ENCODE measurements around the gene KRTAP17-1. TPM values are rescaled to one million over a fixed set of nuclear protein-coding genes. Genes with fewer than 3 reads are reported as not detected.

KRTAP17-1 gene, protein sequence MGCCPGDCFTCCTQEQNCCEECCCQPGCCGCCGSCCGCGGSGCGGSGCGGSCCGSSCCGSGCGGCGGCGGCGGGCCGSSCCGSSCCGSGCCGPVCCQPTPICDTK
- total RNA-seq (not detected), polyA plus RNA-seq (not detected)
- long read RNA-seq, donor 1: 0 reads
- long read RNA-seq, donor 2: 0 reads
- long read RNA-seq, donor 3: 0 reads
- long read RNA-seq, donor 4: 0 reads
- long read RNA-seq, donor 5: 0 reads

DNA sequence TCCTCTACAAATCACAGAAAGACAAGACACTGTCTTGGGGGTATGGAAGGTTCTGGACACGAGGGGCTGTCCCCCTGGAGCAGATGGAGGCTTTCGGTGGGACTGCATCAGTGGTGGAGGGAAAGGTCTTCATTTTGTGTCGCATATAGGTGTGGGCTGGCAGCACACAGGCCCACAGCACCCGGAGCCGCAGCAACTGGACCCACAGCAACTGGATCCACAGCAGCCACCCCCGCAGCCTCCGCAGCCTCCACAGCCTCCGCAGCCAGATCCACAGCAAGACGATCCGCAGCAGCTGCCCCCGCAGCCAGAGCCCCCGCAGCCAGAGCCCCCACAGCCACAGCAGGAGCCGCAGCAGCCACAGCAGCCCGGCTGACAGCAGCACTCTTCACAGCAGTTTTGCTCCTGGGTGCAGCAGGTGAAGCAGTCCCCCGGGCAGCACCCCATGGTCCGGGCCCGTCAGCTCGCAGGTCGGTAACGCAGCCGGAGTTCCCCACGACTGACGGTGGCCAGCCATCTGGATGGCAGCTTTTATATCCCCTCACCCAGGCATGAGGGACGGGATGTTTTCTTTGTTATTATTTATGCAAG, at the start of gene KRTAP17-1:
KRTAP17-1 (minus strand) TSS at position 507 of the 591 bp plus-strand sequence; CDS start at position 447, 60 bp downstream.
- WGBS, 2 donors: 87% methylated on average over 23 to 24 of the region's 24 CpGs
- no peak for DNase-seq
- H3K36me3 ChIP-seq (ENCODE audit: control insufficient read depth in 4 of 4, insufficient read depth in 4 of 4, low read length in 4 of 4): no peaks in the 10 kb centered on the region
- H3K4me1 ChIP-seq (ENCODE audit: control insufficient read depth in 5 of 5, insufficient read depth in 5 of 5, low read length in 5 of 5): no peaks in the 10 kb centered on the region
- no peak within 1 kb of the TSS for H3K27ac ChIP-seq (ENCODE audit: low read depth in 1 of 2, low read length in 1 of 2)
- peaks cover 0 to 4% (median 3%) of the 10 kb centered on the region in 3 donors for H3K27me3 ChIP-seq (ENCODE audit: control insufficient read depth in 3 of 3, insufficient read depth in 3 of 3, low read length in 2 of 3)
- no peak within 1 kb of the TSS for H3K4me3 ChIP-seq
- TF ChIP-seq, protein P1, sequence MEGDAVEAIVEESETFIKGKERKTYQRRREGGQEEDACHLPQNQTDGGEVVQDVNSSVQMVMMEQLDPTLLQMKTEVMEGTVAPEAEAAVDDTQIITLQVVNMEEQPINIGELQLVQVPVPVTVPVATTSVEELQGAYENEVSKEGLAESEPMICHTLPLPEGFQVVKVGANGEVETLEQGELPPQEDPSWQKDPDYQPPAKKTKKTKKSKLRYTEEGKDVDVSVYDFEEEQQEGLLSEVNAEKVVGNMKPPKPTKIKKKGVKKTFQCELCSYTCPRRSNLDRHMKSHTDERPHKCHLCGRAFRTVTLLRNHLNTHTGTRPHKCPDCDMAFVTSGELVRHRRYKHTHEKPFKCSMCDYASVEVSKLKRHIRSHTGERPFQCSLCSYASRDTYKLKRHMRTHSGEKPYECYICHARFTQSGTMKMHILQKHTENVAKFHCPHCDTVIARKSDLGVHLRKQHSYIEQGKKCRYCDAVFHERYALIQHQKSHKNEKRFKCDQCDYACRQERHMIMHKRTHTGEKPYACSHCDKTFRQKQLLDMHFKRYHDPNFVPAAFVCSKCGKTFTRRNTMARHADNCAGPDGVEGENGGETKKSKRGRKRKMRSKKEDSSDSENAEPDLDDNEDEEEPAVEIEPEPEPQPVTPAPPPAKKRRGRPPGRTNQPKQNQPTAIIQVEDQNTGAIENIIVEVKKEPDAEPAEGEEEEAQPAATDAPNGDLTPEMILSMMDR (IDR thresholded peaks at IDR 0.05; ENCODE audit: control extremely low read depth, extremely low read depth): no peak
- no peak for ATAC-seq (ENCODE audit: insufficient read depth, low FRiP score)
- no peak within 1 kb of the TSS for H3K9ac ChIP-seq (ENCODE audit: insufficient read depth in 1 of 2, low read length in 2 of 2)
- H3K9me3 ChIP-seq (ENCODE audit: control insufficient read depth in 4 of 4, insufficient read depth in 3 of 4, low read length in 3 of 4): peaks cover 0 to 5% (median 2%) of the 10 kb centered on the region in 4 donors

DNA sequence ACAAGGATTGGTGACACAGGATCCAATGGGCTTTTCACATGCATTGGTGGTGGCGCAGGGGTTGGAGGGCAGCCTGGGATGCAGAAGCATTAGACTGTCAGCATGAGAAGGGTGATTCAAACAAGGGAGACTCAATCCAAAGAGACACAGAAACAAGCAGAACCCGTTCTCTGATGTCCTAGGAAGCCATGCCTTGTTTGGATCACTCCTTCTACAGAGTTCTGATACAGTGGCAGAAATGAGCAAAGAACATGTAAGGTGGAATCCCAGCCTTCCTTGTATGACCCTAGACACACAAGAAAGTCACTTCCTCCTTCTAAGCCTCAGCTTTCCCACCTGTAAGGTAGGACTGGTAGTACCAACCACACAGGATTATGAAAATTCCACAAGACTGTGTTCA, 48.4 kb upstream of the KRTAP17-1 start:
- H3K27ac ChIP-seq (ENCODE audit: low read depth in 1 of 2, low read length in 1 of 2): no peak overlapping the region
- ATAC-seq (ENCODE audit: insufficient read depth, low FRiP score) (no peak), DNase-seq (no peak)
- no peaks in the 10 kb centered on the region for H3K4me1 ChIP-seq (ENCODE audit: control insufficient read depth in 5 of 5, insufficient read depth in 5 of 5, low read length in 5 of 5)
- H3K9me3 ChIP-seq (ENCODE audit: control insufficient read depth in 4 of 4, insufficient read depth in 3 of 4, low read length in 3 of 4): peaks cover 0 to 4% (median 0%) of the 10 kb centered on the region in 4 donors
- WGBS, 2 donors: 88 to 91% methylated on average over 2 of the region's 2 CpGs
- H3K36me3 ChIP-seq (ENCODE audit: control insufficient read depth in 4 of 4, insufficient read depth in 4 of 4, low read length in 4 of 4): no peaks in the 10 kb centered on the region
- TF ChIP-seq, protein P1 (IDR thresholded peaks at IDR 0.05; ENCODE audit: control extremely low read depth, extremely low read depth): no peak
- H3K9ac ChIP-seq (ENCODE audit: insufficient read depth in 1 of 2, low read length in 2 of 2): no peak overlapping the region
- no peak overlapping the region for H3K4me3 ChIP-seq
- H3K27me3 ChIP-seq (ENCODE audit: control insufficient read depth in 3 of 3, insufficient read depth in 3 of 3, low read length in 2 of 3): peaks cover 0 to 4% (median 0%) of the 10 kb centered on the region in 3 donors

DNA sequence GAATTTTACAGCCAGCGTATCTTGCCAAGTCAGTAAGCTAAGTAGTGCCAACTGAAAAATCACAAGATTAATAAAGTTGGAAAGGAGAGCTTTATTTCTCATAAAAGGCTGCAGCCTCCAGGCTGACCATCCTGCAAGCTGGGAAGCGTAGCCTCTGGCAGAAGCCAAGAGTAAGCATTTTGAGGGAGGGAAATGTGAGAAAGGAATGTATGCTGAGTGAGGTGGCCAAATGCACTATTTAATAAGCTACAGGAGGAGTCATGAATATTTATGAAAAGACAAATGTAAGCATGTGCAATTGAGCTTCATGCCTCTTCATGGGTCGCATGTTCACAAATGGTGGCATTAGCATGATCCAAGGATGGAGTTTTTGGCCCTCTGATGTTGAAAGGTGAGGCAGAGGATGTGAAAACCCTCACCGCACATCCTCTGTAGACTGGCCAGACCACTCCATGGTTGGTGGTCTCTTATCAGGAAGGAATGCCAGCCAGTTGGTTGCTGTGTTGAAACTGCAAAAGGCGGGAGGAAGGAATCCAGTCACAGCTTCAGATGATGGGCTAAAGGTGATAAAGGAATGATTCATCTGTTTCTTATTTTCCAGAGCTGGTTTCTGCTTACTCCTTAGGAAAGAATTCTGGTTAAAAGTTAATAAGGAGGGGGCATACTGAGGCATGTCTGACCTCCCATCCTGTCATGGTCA, 44.9 kb upstream of the KRTAP17-1 start:
- TF ChIP-seq, protein P1 (IDR thresholded peaks at IDR 0.05; ENCODE audit: control extremely low read depth, extremely low read depth): no peak
- Histone ChIP-seq H3K4me3 (no peak overlapping the region), H3K9ac (ENCODE audit: insufficient read depth in 1 of 2, low read length in 2 of 2) (no peak overlapping the region), H3K27me3 (ENCODE audit: control insufficient read depth in 3 of 3, insufficient read depth in 3 of 3, low read length in 2 of 3) (peaks cover 0 to 6% (median 0%) of the 10 kb centered on the region in 3 donors), H3K4me1 (ENCODE audit: control insufficient read depth in 5 of 5, insufficient read depth in 5 of 5, low read length in 5 of 5) (no peaks in the 10 kb centered on the region), H3K9me3 (ENCODE audit: control insufficient read depth in 4 of 4, insufficient read depth in 3 of 4, low read length in 3 of 4) (peaks cover 0 to 6% (median 0%) of the 10 kb centered on the region in 4 donors), H3K36me3 (ENCODE audit: control insufficient read depth in 4 of 4, insufficient read depth in 4 of 4, low read length in 4 of 4) (no peaks in the 10 kb centered on the region), H3K27ac (ENCODE audit: low read depth in 1 of 2, low read length in 1 of 2) (no peak overlapping the region)
- no peak for DNase-seq
- no peak for ATAC-seq (ENCODE audit: insufficient read depth, low FRiP score)
- 80 to 87% methylated on average over 5 of the region's 5 CpGs for WGBS, 2 donors

All from lung (tissue), 16 donors.